B cell (primary cell): ENCODE measurements around the gene SLC35E3. TPM values are rescaled to one million over a fixed set of nuclear protein-coding genes. Genes with fewer than 3 reads are reported as not detected.

Source experiments
- ATAC-seq: fragments of 200-7000 bp; cut with Tn5 transposase; one replicate; pipeline ENCODE4 v1.10.0; 2021; ENCODE audit warnings: low read depth, mild to moderate bottlenecking, moderate number of reproducible peaks, moderate library complexity
- CTCF ChIA-PET: fragments of 350-600 bp; sonication (Branson Sonifier 250); formaldehyde crosslinking; loops from one replicate; lab custom pipeline; 2021; ENCODE audit warnings: antibody characterized with exemption, inconsistent platforms; lab: Charles Lee
- POLR2A ChIA-PET: fragments of 350-600 bp; sonication (Branson Sonifier 250); formaldehyde crosslinking; loops from one replicate; lab custom pipeline; 2021; ENCODE audit warnings: antibody characterized with exemption; lab: Charles Lee
- DNase-seq: peaks from one replicate; pipeline ENCODE4 v3.0.0; 2013
- H2AFZ ChIP-seq: 2 replicates; pipeline ENCODE4 v1.6.1; 2012; ENCODE audit warnings: mild to moderate bottlenecking, low read depth, low read length; ENCODE audit not compliant: insufficient read depth, poor library complexity, severe bottlenecking
- H3K27ac ChIP-seq, 2 donors: 1 replicate in 1 of 2; 2 replicates in 1 of 2; pipeline ENCODE4 v1.5.1; 2012 to 2013; ENCODE audit warnings: low read length in 2 of 2, mild to moderate bottlenecking in 2 of 2, moderate library complexity in 1 of 2
- H3K27me3 ChIP-seq, 4 experiments: fragments of 200-600 bp in 1 of 4; sonication (generic) in 1 of 4; replicated peaks in 1 of 4; 1 replicate in 2 of 4; 2 replicates in 2 of 4; pipeline versions ENCODE4 v1.6.1 to v1.7.0; 2013 to 2016; ENCODE audit warnings: low read length in 3 of 4, mild to moderate bottlenecking in 2 of 4, mixed read lengths in 1 of 4, moderate library complexity in 1 of 4; ENCODE audit not compliant: insufficient read depth in 4 of 4, control insufficient read depth in 3 of 4; ENCODE audit errors: control extremely low read depth in 1 of 4
- H3K36me3 ChIP-seq, 2 experiments: replicated peaks in 1 of 2; 1 replicate in 1 of 2; 2 replicates in 1 of 2; pipeline versions ENCODE4 v1.6.1 to v1.7.1; 2013; ENCODE audit warnings: low read length in 1 of 2; ENCODE audit not compliant: insufficient read depth in 2 of 2, control insufficient read depth in 1 of 2; ENCODE audit errors: control extremely low read depth in 1 of 2, extremely low read depth in 1 of 2
- H3K4me1 ChIP-seq, 2 donors: fragments of 200-600 bp in 1 of 2; sonication (generic) in 1 of 2; 1 replicate in 1 of 2; 2 replicates in 1 of 2; pipeline versions ENCODE4 v1.5.1 to v1.6.1; 2013 to 2017; ENCODE audit warnings: low read length in 2 of 2; ENCODE audit not compliant: control insufficient read depth in 2 of 2, insufficient read depth in 2 of 2
- H3K4me2 ChIP-seq: replicated peaks from 2 replicates; pipeline ENCODE3; 2012; ENCODE audit warnings: mild to moderate bottlenecking, low read depth, low read length; ENCODE audit not compliant: poor library complexity, severe bottlenecking
- H3K4me3 ChIP-seq, 5 experiments: fragments of 200-600 bp in 1 of 5; sonication (generic) in 1 of 5; 1 replicate in 3 of 5; 2 replicates in 2 of 5; pipeline versions ENCODE4 v1.5.1 to v1.7.0; 2011 to 2016; ENCODE audit warnings: low read length in 4 of 5, mild to moderate bottlenecking in 4 of 5, low read depth in 2 of 5, control low read depth in 1 of 5, moderate library complexity in 1 of 5; ENCODE audit not compliant: insufficient read depth in 1 of 5; ENCODE audit errors: control extremely low read depth in 1 of 5, extremely low read depth in 1 of 5
- H3K79me2 ChIP-seq: fragments of 200-600 bp; sonication (generic); one replicate; pipeline ENCODE4 v1.6.0; 2016; ENCODE audit warnings: low read length; ENCODE audit not compliant: control insufficient read depth, insufficient read depth
- H3K9ac ChIP-seq: fragments of 200-600 bp; sonication (generic); 2 replicates; pipeline ENCODE4 v1.6.1; 2017; ENCODE audit warnings: mild to moderate bottlenecking, low read length, moderate library complexity
- H3K9me3 ChIP-seq, 3 donors: one replicate each; pipeline versions ENCODE4 v1.6.1 to v1.7.1; 2013; ENCODE audit warnings: low read length in 2 of 3; ENCODE audit not compliant: control insufficient read depth in 2 of 3, insufficient read depth in 1 of 3; ENCODE audit errors: control extremely low read depth in 1 of 3
- H4K20me1 ChIP-seq: 2 replicates; pipeline ENCODE4 v1.6.0; 2012; ENCODE audit warnings: mild to moderate bottlenecking, low read length; ENCODE audit not compliant: insufficient read depth, control insufficient read depth, poor library complexity, severe bottlenecking
- H3K27ac Mint-ChIP-seq: one replicate; pipeline ENCODE4 v1.8.0; 2021; ENCODE audit warnings: mixed read lengths
- H3K27me3 Mint-ChIP-seq: one replicate; pipeline ENCODE4 v1.8.0; 2021; ENCODE audit warnings: mixed read lengths
- H3K4me1 Mint-ChIP-seq: one replicate; pipeline ENCODE4 v1.8.0; 2021; ENCODE audit warnings: mixed read lengths
- H3K4me3 Mint-ChIP-seq: one replicate; pipeline ENCODE4 v1.8.0; 2021; ENCODE audit warnings: mixed read lengths
- H3K9me3 Mint-ChIP-seq: one replicate; pipeline ENCODE4 v1.8.0; 2022; ENCODE audit warnings: mixed read lengths; ENCODE audit not compliant: insufficient read depth
- EZH2 ChIP-seq: IDR thresholded peaks from 2 replicates; pipeline ENCODE4 v1.6.1; 2012; ENCODE audit warnings: borderline replicate concordance, low read depth, mild to moderate bottlenecking, moderate library complexity, low read length; ENCODE audit not compliant: insufficient read depth, poor library complexity, severe bottlenecking
- WGBS: methylation state at CpG from one replicate; pipeline ENCODE4 v1.1.5; 2013; ENCODE audit warnings: missing lambda C conversion rate; ENCODE audit not compliant: insufficient coverage; 5-methylcytosine and 5-hydroxymethylcytosine counted together
- intact Hi-C: fragments of 100-400 bp; cut with micrococcal nuclease; formaldehyde crosslinking; loops from one replicate; pipeline ENCODE4 v1.10.0; 2022
- polyA plus RNA-seq: library from polyadenylated mRNA; depleted of rRNA; stranded (reverse); fragments of >200 nt; gene quantifications from 2 replicates; pipeline ENCODE4 v1.2.3, GENCODE V29; 2012
- total RNA-seq, 2 donors: library from RNA; stranded (reverse); fragments of 120-200 nt in 1 of 2; gene quantifications; 1 replicate in 1 of 2; 2 replicates in 1 of 2; pipeline versions ENCODE4 v1.2.3 to v1.2.4, GENCODE V29; 2013 to 2022
- TF ChIP-seq, protein P1 (sequence below): fragments of 200-600 bp; IDR thresholded peaks from one replicate; pipeline ENCODE4 v1.8.0; 2022; ENCODE audit warnings: antibody characterized with exemption, mild to moderate bottlenecking

SLC35E3 gene
- total and polyA plus RNA-seq, 2 donors (not counting 1 experiment from before 2014, with no cell fraction given) = 7.0 to 15.1 TPM

DNA sequence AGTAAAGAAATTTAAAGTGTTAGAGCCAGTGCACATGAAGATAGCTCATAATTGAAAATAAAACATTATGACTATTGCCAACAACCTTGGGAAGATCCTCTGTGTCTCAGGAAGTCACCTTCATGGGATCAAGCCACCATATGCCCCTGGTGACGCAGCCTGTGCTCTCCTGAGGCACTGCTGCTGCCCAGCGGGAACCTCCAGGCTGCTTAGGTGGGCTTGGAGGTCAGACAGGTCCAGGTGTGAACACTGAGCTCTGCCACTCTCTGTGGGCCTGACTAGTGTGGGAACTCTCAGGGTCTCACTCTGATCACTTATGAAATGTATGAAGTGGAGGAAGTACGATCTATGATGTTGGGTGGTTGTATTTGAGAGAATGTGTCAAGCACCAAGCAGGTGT lies 16.7 kb downstream of the SLC35E3 start:
- no peaks in the 10 kb centered on the region for H3K27me3 Mint-ChIP-seq
- WGBS = 100% methylated on average over 2 of the region's 3 CpGs
- no peak overlapping the region for H3K9ac ChIP-seq

GRCh38 chr12:68765696-68766095 lies 19.7 kb downstream of the SLC35E3 start:
- CTCF ChIA-PET = no interaction called here
- Mint-ChIP-seq H3K27me3 (no peaks in the 10 kb centered on the region), H3K4me1 (no peaks in the 10 kb centered on the region), H3K9me3 (no peaks in the 10 kb centered on the region), H3K27ac (no peak overlapping the region), H3K4me3 (no peak overlapping the region)
- intact Hi-C loops = no loop called here
- no peak overlapping the region for H2AFZ ChIP-seq
- no peak for DNase-seq
- H3K4me2 ChIP-seq = no peak overlapping the region
- H3K4me3 ChIP-seq = no peak overlapping the region
- H3K36me3 ChIP-seq = peaks cover 0 to 27% of the 10 kb centered on the region in 2 experiments
- POLR2A ChIA-PET = no interaction called here
- H3K4me1 ChIP-seq = no peaks in the 10 kb centered on the region
- no peaks in the 10 kb centered on the region for H3K79me2 ChIP-seq
- no peaks in the 10 kb centered on the region for H3K9me3 ChIP-seq
- H4K20me1 ChIP-seq = no peaks in the 10 kb centered on the region
- WGBS = no CpG with 5 or more reads among the region's 1 CpG
- no peak for ATAC-seq
- TF ChIP-seq, protein P1, sequence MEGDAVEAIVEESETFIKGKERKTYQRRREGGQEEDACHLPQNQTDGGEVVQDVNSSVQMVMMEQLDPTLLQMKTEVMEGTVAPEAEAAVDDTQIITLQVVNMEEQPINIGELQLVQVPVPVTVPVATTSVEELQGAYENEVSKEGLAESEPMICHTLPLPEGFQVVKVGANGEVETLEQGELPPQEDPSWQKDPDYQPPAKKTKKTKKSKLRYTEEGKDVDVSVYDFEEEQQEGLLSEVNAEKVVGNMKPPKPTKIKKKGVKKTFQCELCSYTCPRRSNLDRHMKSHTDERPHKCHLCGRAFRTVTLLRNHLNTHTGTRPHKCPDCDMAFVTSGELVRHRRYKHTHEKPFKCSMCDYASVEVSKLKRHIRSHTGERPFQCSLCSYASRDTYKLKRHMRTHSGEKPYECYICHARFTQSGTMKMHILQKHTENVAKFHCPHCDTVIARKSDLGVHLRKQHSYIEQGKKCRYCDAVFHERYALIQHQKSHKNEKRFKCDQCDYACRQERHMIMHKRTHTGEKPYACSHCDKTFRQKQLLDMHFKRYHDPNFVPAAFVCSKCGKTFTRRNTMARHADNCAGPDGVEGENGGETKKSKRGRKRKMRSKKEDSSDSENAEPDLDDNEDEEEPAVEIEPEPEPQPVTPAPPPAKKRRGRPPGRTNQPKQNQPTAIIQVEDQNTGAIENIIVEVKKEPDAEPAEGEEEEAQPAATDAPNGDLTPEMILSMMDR = no peak
- no peak for TF ChIP-seq EZH2
- no peaks in the 10 kb centered on the region for H3K27me3 ChIP-seq
- no peak overlapping the region for H3K9ac ChIP-seq
- no peak overlapping the region for H3K27ac ChIP-seq

More for the DNA sequence above, 16.7 kb downstream of the SLC35E3 start:
- ChIA-PET POLR2A (no interaction called here), CTCF (no interaction called here)
- H3K9me3 ChIP-seq = no peaks in the 10 kb centered on the region
- no peaks in the 10 kb centered on the region for H3K4me1 ChIP-seq
- no peak overlapping the region for H3K27ac ChIP-seq
- Mint-ChIP-seq H3K4me3 (no peak overlapping the region), H3K9me3 (no peaks in the 10 kb centered on the region), H3K4me1 (no peaks in the 10 kb centered on the region), H3K27ac (no peak overlapping the region)
- H3K4me2 ChIP-seq = no peak overlapping the region
- ATAC-seq (no peak), DNase-seq (no peak)
- TF ChIP-seq, protein P1 = no peak
- no peak for TF ChIP-seq EZH2
- no peaks in the 10 kb centered on the region for H4K20me1 ChIP-seq
- no peak overlapping the region for H3K4me3 ChIP-seq
- peaks cover 0 to 38% of the 10 kb centered on the region in 2 experiments for H3K36me3 ChIP-seq
- no peaks in the 10 kb centered on the region for H3K79me2 ChIP-seq
- intact Hi-C loops = no loop called here
- H3K27me3 ChIP-seq = no peaks in the 10 kb centered on the region
- H2AFZ ChIP-seq = no peak overlapping the region
